ENCODE measurements around the gene MYBPH.

DNA sequence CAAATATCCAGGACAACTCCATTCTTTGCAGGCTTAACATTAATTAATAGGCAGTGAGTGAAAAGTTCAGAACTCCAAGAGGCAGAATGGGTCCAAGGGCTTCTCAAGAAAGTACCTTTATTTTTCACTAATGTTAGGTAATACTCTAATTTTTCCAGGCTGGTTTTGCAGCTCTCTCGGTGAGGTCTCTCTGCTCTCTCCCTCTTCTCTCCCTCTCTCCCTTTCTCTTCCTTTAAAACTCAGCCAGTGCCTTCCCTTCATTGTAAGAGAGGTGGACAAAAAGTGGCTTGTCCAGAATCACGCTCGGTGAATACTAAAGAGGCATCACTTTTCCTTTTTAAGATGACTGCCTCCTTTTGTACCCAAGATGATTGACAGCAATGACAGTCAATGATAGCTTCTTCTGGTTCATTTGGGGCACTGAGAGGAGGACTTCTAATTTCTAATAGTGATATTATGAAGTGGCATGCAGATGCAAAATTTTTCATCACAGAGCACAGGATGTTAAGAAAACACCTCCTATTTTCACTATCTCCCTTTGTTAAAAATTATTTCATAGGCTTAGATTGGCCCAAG is 12.2 kb upstream of the MYBPH start:
- TF ChIP-seq, protein P1, sequence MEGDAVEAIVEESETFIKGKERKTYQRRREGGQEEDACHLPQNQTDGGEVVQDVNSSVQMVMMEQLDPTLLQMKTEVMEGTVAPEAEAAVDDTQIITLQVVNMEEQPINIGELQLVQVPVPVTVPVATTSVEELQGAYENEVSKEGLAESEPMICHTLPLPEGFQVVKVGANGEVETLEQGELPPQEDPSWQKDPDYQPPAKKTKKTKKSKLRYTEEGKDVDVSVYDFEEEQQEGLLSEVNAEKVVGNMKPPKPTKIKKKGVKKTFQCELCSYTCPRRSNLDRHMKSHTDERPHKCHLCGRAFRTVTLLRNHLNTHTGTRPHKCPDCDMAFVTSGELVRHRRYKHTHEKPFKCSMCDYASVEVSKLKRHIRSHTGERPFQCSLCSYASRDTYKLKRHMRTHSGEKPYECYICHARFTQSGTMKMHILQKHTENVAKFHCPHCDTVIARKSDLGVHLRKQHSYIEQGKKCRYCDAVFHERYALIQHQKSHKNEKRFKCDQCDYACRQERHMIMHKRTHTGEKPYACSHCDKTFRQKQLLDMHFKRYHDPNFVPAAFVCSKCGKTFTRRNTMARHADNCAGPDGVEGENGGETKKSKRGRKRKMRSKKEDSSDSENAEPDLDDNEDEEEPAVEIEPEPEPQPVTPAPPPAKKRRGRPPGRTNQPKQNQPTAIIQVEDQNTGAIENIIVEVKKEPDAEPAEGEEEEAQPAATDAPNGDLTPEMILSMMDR (conservative IDR thresholded peaks at IDR 0.05; ENCODE audit: low read depth in 2 of 2), result no peak
- TF ChIP-seq, protein P2, sequence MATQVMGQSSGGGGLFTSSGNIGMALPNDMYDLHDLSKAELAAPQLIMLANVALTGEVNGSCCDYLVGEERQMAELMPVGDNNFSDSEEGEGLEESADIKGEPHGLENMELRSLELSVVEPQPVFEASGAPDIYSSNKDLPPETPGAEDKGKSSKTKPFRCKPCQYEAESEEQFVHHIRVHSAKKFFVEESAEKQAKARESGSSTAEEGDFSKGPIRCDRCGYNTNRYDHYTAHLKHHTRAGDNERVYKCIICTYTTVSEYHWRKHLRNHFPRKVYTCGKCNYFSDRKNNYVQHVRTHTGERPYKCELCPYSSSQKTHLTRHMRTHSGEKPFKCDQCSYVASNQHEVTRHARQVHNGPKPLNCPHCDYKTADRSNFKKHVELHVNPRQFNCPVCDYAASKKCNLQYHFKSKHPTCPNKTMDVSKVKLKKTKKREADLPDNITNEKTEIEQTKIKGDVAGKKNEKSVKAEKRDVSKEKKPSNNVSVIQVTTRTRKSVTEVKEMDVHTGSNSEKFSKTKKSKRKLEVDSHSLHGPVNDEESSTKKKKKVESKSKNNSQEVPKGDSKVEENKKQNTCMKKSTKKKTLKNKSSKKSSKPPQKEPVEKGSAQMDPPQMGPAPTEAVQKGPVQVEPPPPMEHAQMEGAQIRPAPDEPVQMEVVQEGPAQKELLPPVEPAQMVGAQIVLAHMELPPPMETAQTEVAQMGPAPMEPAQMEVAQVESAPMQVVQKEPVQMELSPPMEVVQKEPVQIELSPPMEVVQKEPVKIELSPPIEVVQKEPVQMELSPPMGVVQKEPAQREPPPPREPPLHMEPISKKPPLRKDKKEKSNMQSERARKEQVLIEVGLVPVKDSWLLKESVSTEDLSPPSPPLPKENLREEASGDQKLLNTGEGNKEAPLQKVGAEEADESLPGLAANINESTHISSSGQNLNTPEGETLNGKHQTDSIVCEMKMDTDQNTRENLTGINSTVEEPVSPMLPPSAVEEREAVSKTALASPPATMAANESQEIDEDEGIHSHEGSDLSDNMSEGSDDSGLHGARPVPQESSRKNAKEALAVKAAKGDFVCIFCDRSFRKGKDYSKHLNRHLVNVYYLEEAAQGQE (IDR thresholded peaks at IDR 0.05; ENCODE audit: unreplicated experiment), result no peak
